Fibroblast of the aortic adventitia (primary cell): ENCODE measurements around the gene HERC2. TPM values are rescaled to one million over a fixed set of nuclear protein-coding genes. Genes with fewer than 3 reads are reported as not detected.

Source experiments
- DNase-seq: peaks from one replicate; pipeline ENCODE4 v3.0.0-alpha.2; 2010; ENCODE audit warnings: low read depth
- H3K4me3 ChIP-seq: 2 replicates; pipeline ENCODE4 v1.5.1; 2011; ENCODE audit warnings: low read depth, mild to moderate bottlenecking, control low read depth, low read length, moderate library complexity
- total RNA-seq: library from RNA; depleted of rRNA; stranded (reverse); fragments of >200 nt; gene quantifications from 2 replicates; pipeline ENCODE4 v1.2.3, GENCODE V29; 2012; ENCODE audit warnings: low replicate concordance
- TF ChIP-seq, protein P1 (sequence below): IDR thresholded peaks from 2 replicates; pipeline ENCODE4 v1.5.1; 2011; ENCODE audit warnings: mild to moderate bottlenecking, low read length, control low read depth, inconsistent platforms; ENCODE audit not compliant: insufficient read depth

HERC2 gene
- total RNA-seq, 1 donor, result 49.1 TPM

DNA sequence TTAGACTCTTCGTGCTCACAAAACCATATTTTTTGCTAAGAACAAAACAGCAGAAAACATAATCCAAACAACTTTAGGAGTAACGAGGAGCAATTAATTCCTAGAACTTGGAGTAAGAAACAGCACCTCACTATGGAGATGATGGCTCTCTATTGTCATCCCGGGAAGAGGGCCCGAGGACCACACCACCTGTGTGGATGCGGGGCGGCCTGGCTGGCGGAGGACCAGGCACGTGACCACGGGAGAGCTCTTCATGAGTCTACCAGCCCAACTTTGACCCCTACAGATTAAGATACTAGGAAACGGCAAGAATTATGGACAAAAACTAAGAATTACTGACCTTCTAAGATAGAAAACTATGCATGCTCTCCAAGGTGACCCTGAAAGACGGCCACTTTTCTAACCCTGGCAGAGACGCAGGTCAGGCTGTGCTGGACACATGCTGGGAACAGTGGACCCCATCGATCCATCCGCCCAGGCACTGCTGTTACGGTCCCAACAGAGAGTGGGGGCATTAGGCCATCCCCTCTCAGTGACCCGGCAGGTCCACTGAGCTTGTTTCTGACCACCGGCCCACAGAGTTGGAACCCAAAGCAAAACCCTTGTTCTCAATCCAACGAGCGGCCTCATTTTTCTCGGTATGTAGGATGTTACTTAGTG is 209.7 kb downstream of the HERC2 start:
- H3K4me3 ChIP-seq, result no peak overlapping the region
- DNase-seq, result no peak
- TF ChIP-seq, protein P1, sequence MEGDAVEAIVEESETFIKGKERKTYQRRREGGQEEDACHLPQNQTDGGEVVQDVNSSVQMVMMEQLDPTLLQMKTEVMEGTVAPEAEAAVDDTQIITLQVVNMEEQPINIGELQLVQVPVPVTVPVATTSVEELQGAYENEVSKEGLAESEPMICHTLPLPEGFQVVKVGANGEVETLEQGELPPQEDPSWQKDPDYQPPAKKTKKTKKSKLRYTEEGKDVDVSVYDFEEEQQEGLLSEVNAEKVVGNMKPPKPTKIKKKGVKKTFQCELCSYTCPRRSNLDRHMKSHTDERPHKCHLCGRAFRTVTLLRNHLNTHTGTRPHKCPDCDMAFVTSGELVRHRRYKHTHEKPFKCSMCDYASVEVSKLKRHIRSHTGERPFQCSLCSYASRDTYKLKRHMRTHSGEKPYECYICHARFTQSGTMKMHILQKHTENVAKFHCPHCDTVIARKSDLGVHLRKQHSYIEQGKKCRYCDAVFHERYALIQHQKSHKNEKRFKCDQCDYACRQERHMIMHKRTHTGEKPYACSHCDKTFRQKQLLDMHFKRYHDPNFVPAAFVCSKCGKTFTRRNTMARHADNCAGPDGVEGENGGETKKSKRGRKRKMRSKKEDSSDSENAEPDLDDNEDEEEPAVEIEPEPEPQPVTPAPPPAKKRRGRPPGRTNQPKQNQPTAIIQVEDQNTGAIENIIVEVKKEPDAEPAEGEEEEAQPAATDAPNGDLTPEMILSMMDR, result no peak

DNA sequence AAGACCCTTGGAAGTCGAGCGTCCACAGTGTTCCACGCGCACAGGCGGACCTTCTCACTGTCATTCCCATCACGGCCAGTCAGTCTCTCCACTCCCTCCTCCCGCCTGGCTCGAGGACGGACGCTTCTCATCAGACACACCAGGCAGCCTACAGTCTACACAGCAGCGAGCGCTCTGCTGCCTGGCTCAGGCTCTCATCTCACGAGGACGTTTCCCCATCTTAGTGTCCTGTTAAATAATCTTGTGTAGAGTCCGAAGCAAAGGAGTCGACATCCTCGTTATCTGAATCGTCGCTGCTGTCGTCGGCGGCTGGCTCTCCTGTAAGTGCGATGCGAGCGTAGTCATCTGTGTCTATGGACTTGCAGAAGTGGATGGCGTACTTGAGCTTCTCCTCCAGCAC is 210.4 kb downstream of the HERC2 start:
- no peak for DNase-seq
- TF ChIP-seq, protein P1, result no peak
- H3K4me3 ChIP-seq, result no peak overlapping the region

DNA sequence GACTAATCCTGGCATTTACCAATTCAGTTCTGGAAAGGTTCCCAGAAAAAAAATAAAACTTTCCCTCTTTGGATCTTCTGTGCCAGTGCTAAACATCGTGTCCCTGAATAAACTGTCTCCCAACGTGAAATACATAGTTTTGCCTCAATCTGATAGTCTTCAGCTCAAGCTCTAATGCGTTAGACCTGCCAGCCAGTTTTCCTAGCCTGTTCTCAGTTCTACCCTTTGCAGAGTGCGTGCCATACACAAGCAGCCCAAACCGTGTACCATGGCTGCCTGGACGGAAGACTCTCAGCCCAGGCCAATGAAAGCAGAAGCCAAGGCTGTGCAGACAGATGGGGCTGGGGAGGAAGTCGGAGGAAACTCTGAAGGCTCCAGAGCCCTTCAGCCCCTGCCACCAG is 211.5 kb downstream of the HERC2 start:
- TF ChIP-seq, protein P1, result no peak
- no peak for DNase-seq
- H3K4me3 ChIP-seq, result no peak overlapping the region

DNA sequence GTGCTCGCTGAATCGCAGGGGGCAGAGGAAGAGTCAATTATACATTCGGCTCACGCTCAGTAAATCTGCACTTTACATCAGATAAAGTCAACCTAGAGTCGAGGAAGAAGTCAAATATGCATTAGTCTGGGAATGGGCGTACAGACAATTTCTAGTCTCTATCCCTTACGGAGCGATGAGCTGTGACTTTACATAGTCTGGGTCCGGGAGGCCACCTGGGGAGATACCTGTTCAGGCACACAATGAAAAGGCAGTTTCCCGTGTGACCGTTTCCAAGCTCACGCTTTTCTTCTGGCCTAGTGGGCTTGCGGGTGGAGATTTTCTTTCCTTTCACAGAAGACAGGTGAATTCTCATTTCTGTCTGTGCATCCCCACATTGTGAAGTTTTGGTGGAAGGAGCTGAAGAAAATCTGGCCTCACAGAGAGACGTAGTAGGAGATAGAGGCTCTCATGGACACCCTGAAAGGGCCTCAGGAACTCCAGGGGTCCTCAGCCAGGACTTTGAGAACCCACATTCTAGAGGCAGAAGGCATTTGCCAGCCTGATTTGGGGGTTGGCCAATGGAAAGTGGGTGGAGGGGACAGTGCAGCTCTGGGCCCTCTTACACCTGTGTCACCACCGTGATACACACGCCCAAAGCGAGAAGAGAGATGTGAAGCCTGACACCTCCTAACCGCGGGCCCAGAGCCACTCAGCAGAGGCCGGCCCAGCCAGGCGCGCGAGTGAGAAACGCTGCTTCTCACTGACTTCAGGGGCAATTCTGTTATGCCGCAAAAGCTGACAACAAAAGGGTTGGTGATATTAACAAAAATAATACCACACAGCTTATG is 212.1 kb downstream of the HERC2 start:
- no peak overlapping the region for H3K4me3 ChIP-seq
- DNase-seq, result no peak
- TF ChIP-seq, protein P1, result no peak

DNA sequence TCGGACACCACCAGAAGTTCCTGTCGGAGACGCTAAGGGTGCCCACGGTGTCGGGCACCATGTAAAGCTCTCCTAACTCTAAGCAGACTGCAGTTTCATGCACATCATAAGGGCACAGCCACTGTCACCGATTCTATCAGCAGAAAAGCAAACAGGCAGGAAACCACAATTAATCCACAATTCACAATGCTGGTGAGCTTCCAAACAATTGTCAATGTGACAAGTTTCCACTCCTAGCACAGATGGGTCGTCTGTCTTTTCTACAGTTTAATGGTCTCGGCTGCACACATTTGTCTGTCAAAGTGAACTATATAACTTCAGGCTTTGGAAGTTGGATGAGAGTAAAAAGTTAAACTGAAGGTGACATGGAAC is 214.1 kb downstream of the HERC2 start:
- TF ChIP-seq, protein P1, result no peak
- H3K4me3 ChIP-seq, result no peak overlapping the region
- no peak for DNase-seq

DNA sequence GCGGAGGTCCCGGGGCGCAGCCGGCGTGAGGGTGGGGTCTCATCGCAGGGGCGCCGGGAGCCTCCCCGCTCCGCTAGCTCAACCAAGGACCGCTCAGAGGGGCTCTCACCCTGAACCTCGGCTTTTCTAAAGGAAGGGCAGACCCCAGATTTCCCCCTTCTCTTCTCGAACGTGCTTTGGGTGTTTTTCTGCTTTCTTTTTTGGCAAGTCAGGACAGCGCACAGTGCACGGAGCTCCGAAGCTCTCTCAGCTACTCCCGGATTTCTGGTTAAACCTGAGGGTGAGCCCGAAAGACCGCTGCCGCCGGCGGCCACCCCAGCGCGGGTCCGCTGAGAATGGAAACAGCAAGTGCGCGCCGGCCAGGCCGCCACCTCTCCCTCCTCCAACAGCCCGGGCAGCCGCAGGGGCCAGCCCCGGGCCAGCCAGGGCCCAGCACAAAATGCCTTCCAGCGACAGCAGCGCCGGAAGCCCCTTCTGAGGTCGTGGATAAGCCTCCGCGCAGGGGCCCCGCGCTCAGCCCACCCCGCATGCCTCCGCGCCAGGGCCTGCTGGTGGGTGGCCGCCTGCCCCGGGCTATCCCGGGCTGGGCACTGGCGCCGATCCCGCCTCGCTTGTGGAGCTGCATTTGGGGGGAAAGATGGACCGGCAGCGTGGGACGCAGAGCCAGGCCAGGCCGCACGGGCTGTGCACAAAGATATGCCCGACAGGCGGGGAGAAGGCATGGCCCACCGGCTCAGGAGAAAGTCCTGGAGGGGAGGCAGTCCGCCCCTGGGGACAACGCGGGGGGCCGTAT is 214.7 kb downstream of the HERC2 start:
- peak overlapping the region; percentile 69 for H3K4me3 ChIP-seq
- DNase-seq, result peak; percentile 41
- TF ChIP-seq, protein P1, result no peak
